Psoas muscle (tissue), 8 donors: ENCODE measurements around the gene MFAP3L. TPM values are rescaled to one million over a fixed set of nuclear protein-coding genes. Genes with fewer than 3 reads are reported as not detected.

Source experiments
- ATAC-seq, 4 donors: fragments of 200-7000 bp; cut with Tn5 transposase; one replicate each; pipeline ENCODE4 v1.9.1; 2020; ENCODE audit warnings: moderate library complexity in 3 of 4, mild to moderate bottlenecking in 2 of 4
- DNase-seq, 2 donors: peaks; one replicate each; pipeline ENCODE4 v3.0.0-alpha.2; 2020
- H3K27ac ChIP-seq: fragments of 200-600 bp; one replicate; pipeline ENCODE4 v1.8.0; 2022
- H3K27me3 ChIP-seq, 3 donors: fragments of 200-600 bp in 1 of 3; one replicate each; pipeline versions ENCODE4 v1.6.1 to v1.8.0; 2013 to 2022; ENCODE audit warnings: low read length in 2 of 3, mild to moderate bottlenecking in 2 of 3, moderate library complexity in 1 of 3; ENCODE audit not compliant: insufficient read depth in 3 of 3
- H3K36me3 ChIP-seq, 2 donors: fragments of 200-600 bp in 1 of 2; one replicate each; pipeline versions ENCODE4 v1.6.1 to v1.8.0; 2013 to 2022; ENCODE audit warnings: low read depth in 1 of 2, mild to moderate bottlenecking in 1 of 2, moderate library complexity in 1 of 2; ENCODE audit not compliant: insufficient read depth in 1 of 2
- H3K4me1 ChIP-seq: fragments of 200-600 bp; one replicate; pipeline ENCODE4 v1.8.0; 2022
- H3K4me3 ChIP-seq: fragments of 200-600 bp; one replicate; pipeline ENCODE4 v1.8.0; 2022; ENCODE audit warnings: mild to moderate bottlenecking
- H3K9me3 ChIP-seq: fragments of 200-600 bp; one replicate; pipeline ENCODE4 v1.8.0; 2022
- CTCF ChIP-seq: fragments of 200-600 bp; IDR thresholded peaks from one replicate; pipeline ENCODE4 v1.8.0; 2022; ENCODE audit warnings: antibody characterized with exemption
- WGBS, 3 donors: extraction: QIAGEN DNeasy Blood & Tissue Kit; methylation state at CpG; one replicate each; pipeline versions ENCODE4 v1.1.6 to v1.1.7; 2013; 5-methylcytosine and 5-hydroxymethylcytosine counted together
- intact Hi-C, 2 donors: fragments of 100-400 bp; cut with DNase I; formaldehyde crosslinking; loops; one replicate each; pipeline versions ENCODE4 v1.11.0 to v1.14.2; 2022
- polyA plus RNA-seq, 3 donors: library from polyadenylated mRNA; stranded (reverse); fragments of 200-250 nt; gene quantifications; one replicate each; pipeline ENCODE4 v1.2.3, GENCODE V29; 2013
- total RNA-seq, 4 donors: library from RNA; stranded (reverse); fragmentation: NEBNext Ultra II Directional in 2 of 4; extraction: Animal tissue kit (Norgen Biotek cat#: 25700) in 2 of 4; gene quantifications; one replicate each; pipeline versions ENCODE4 v1.2.1 to v1.2.4, GENCODE V29; 2021 to 2023
- donor health status: healthy with polysubstance abuse.
- donor health status: DM: no; HTN: no; CAD: no; lungs with moderate emphysema.
- donor health status: Bipolar disorder and iron deficiency.
- donor health status: healthy.
- donor health status: DM: yes; HTN: yes; CAD: no.
- donor health status: DM: no; HTN: no; CAD: no.
- donor health status: DM: no; HTN: no; CAD: no.
- donor health status: DM: yes; HTN: yes; CAD: no.

The MFAP3L gene
- total and polyA plus RNA-seq, 7 donors = 1.8 to 20.1 (median 2.5) TPM

DNA sequence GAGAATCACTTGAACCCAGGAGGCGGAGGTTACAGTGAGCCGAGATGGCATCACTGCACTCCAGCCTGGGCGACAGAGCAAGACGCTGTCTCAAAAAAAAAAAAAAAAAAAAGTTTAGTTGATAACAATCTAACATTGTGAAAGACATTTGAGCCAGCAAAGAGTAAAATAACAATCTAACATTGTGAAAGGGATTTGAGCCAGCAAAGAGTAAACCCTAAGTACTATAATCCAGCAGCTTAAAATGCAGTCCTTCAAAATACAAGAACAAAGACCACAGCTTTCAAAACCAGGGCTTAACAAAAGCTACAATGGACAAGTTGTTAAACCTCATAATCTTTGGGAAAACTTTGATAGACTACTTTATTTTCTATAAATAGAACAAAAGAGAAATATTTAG lies 16.9 kb downstream of the MFAP3L start:
- no peak for TF ChIP-seq CTCF
- 78 to 85% (median 78%) methylated on average over 4 of the region's 4 CpGs for WGBS, 3 donors
- no peak for ATAC-seq
- Histone ChIP-seq H3K4me3 (no peak overlapping the region), H3K27ac (no peak overlapping the region), H3K4me1 (peaks cover 3% of the 10 kb centered on the region), H3K36me3 (no peaks in the 10 kb centered on the region), H3K27me3 (no peaks in the 10 kb centered on the region), H3K9me3 (no peaks in the 10 kb centered on the region)
- DNase-seq = no peak
- intact Hi-C loops = no loop called here

GRCh38 chr4:170008801-170009200 lies 17.4 kb downstream of the MFAP3L start:
- intact Hi-C loops = no loop called here
- H3K27ac ChIP-seq = no peak overlapping the region
- no peak for TF ChIP-seq CTCF
- no peaks in the 10 kb centered on the region for H3K36me3 ChIP-seq
- no peaks in the 10 kb centered on the region for H3K27me3 ChIP-seq
- peaks cover 3% of the 10 kb centered on the region for H3K4me1 ChIP-seq
- 86 to 89% (median 89%) methylated on average over 10 of the region's 10 CpGs for WGBS, 3 donors
- DNase-seq (no peak), ATAC-seq (no peak)
- no peaks in the 10 kb centered on the region for H3K9me3 ChIP-seq
- no peak overlapping the region for H3K4me3 ChIP-seq

DNA sequence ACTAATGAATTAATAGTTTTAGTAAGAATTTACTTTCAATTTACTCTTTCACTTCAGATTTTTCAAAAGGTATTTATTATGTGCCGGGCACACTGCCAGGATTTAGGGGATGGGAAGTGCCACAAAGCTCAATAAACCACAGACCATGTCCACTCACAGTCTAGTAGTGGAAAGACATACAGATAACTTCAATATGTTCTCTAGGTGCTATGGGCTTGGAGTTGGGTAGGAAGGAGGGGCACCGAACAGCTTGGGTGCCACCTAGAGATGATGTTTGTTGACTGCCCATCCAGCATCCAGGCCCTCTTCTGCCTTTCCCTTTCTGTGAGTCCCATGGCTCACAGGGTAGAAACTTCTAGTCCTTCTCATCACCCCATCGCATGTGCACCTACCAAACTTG lies 17.8 kb downstream of the MFAP3L start:
- ATAC-seq (no peak), DNase-seq (no peak)
- no peak overlapping the region for H3K27ac ChIP-seq
- WGBS, 3 donors = 87 to 92% (median 89%) methylated on average over 3 of the region's 3 CpGs
- intact Hi-C loops = no loop called here
- H3K36me3 ChIP-seq = no peaks in the 10 kb centered on the region
- no peaks in the 10 kb centered on the region for H3K27me3 ChIP-seq
- no peaks in the 10 kb centered on the region for H3K9me3 ChIP-seq
- H3K4me3 ChIP-seq = no peak overlapping the region
- TF ChIP-seq CTCF = no peak
- peaks cover 3% of the 10 kb centered on the region for H3K4me1 ChIP-seq

- Histone ChIP-seq H3K4me1 (peaks cover 3% of the 10 kb centered on the region), H3K27me3 (no peaks in the 10 kb centered on the region), H3K4me3 (no peak overlapping the region), H3K36me3 (no peaks in the 10 kb centered on the region), H3K9me3 (no peaks in the 10 kb centered on the region), H3K27ac (no peak overlapping the region)
- intact Hi-C loops = no loop called here
- no peak for DNase-seq
- WGBS, 3 donors = 74 to 94% (median 91%) methylated on average over 4 of the region's 4 CpGs
- no peak for TF ChIP-seq CTCF
- peak in 1 of 4 donors; percentile 58 for ATAC-seq
These were observed 19.1 kb downstream of the MFAP3L start for GRCh38 chr4:170007113-170007512.

GRCh38 chr4:170005472-170005871 lies 20.7 kb downstream of the MFAP3L start:
- Histone ChIP-seq H3K4me1 (peaks cover 3% of the 10 kb centered on the region), H3K27me3 (no peaks in the 10 kb centered on the region), H3K4me3 (no peak overlapping the region), H3K9me3 (no peaks in the 10 kb centered on the region), H3K36me3 (no peaks in the 10 kb centered on the region), H3K27ac (no peak overlapping the region)
- ATAC-seq = peak in 2 of 4 donors; percentile 62 to 96
- intact Hi-C loops = no loop called here
- WGBS, 3 donors = 25 to 38% (median 31%) methylated on average over 5 of the region's 5 CpGs
- TF ChIP-seq CTCF = no peak
- peak in 1 of 2 donors; percentile 69 for DNase-seq
